Ovary (tissue), 9 donors: Measurements from ENCODE around the gene HBB. TPM values are rescaled to one million over a fixed set of nuclear protein-coding genes. Genes with fewer than 3 reads are reported as not detected.

Source experiments
- DNase-seq, 5 donors: peaks; one replicate each; pipeline ENCODE4 v3.0.0-alpha.2; 2019 to 2020
- H3K27ac ChIP-seq, 2 donors: fragments of 200-600 bp; one replicate each; pipeline versions ENCODE4 v1.5.1 to v1.8.0; 2019 to 2022
- H3K27me3 ChIP-seq: fragments of 200-600 bp; one replicate; pipeline ENCODE4 v1.8.0; 2022
- H3K36me3 ChIP-seq: fragments of 200-600 bp; sonication (generic); one replicate; pipeline ENCODE4 v1.5.1; 2019
- H3K4me1 ChIP-seq: one replicate; pipeline ENCODE4 v1.8.1; 2013; ENCODE audit warnings: mild to moderate bottlenecking, moderate library complexity; ENCODE audit not compliant: insufficient read depth
- H3K4me3 ChIP-seq: fragments of 200-600 bp; sonication (generic); one replicate; pipeline ENCODE4 v1.5.1; 2017
- H3K9me3 ChIP-seq, 2 donors: fragments of 200-600 bp in 1 of 2; sonication (generic) in 1 of 2; one replicate each; pipeline versions ENCODE4 v1.5.1 to v1.8.1; 2013 to 2019; ENCODE audit warnings: mild to moderate bottlenecking in 1 of 2, moderate library complexity in 1 of 2
- EP300 ChIP-seq: sonication (generic); formaldehyde crosslinking; IDR thresholded peaks from one replicate; pipeline ENCODE4 v1.6.1; 2017; ENCODE audit warnings: antibody characterized with exemption
- POLR2A ChIP-seq: fragments of 450-650 bp; IDR thresholded peaks from one replicate; pipeline ENCODE4 v1.6.1; 2017; ENCODE audit warnings: antibody characterized with exemption, mild to moderate bottlenecking, moderate library complexity
- WGBS, 3 donors: extraction: QIAGEN DNeasy Blood & Tissue Kit in 1 of 3; methylation state at CpG; one replicate each; pipeline versions ENCODE4 v1.1.5 to v1.1.7; 2013 to 2017; 5-methylcytosine and 5-hydroxymethylcytosine counted together
- intact Hi-C, 4 donors: fragments of 100-400 bp; cut with DNase I; formaldehyde crosslinking; loops; one replicate each; pipeline versions ENCODE4 v1.11.0 to v1.15.1; 2022 to 2023
- polyA plus RNA-seq, 2 donors: library from polyadenylated mRNA; stranded (reverse); fragments of 200-250 nt in 1 of 2; fragments of 350-450 nt in 1 of 2; fragmentation: Illumina TruSeq in 1 of 2; extraction: RNeasy Lipid Tissue Mini Kit (QIAGEN cat#74804) in 1 of 2; gene quantifications; one replicate each; pipeline ENCODE4 v1.2.3, GENCODE V29; 2013 to 2014
- total RNA-seq, 7 donors: library from RNA; depleted of rRNA in 2 of 7; stranded (reverse); fragments of >200 nt in 2 of 7; fragmentation: NEBNext Ultra II Directional in 3 of 7; extraction: Animal tissue kit (Norgen Biotek cat#: 25700) in 3 of 7; gene quantifications; one replicate each; pipeline versions ENCODE4 v1.1.0 to v1.2.4, GENCODE V29; 2016 to 2023
- TF ChIP-seq, protein P1 (sequence below), 3 donors: fragments of 450-650 bp in 2 of 3; fragments of 200-600 bp in 1 of 3; IDR thresholded peaks; one replicate each; pipeline versions ENCODE4 v1.5.1 to v1.8.0; 2016 to 2022; ENCODE audit warnings: antibody characterized with exemption in 3 of 3, mild to moderate bottlenecking in 1 of 3
- donor health status: DM: no; HTN: no; CAD: no; lungs with moderate emphysema.
- donor health status: DM: no; HTN: no; CAD: no.
- donor health status: Bipolar disorder and iron deficiency.
- donor health status: DM: yes; HTN: yes; CAD: no.
- donor health status: DM: no; HTN: no; CAD: no.
- donor health status: DM: yes; HTN: yes; CAD: no.

The HBB gene
- total and polyA plus RNA-seq, 9 donors = 9.1 to 393 (median 118) TPM

DNA sequence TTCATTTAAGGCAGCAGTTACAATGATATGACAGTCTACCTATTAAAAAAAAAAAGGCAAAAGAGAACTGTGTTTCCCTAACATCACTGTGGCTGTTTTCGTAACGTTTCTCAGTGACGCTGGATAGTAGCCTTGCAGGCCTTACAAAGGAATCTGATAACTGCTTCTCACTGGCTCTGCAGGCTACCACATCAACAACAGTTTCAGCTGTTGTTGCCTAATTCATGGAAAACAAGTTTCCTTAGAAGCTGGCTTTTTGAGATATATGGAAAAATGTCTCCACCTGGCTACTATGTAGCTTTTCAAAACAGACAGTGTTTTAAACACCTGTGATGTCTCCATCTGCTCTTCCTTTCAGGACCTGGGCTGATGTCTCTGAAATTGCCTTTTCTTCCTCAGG lies 30.1 kb downstream of the HBB start:
- DNase-seq = no peak
- H3K9me3 ChIP-seq = no peaks in the 10 kb centered on the region
- no peaks in the 10 kb centered on the region for H3K27me3 ChIP-seq
- H3K4me3 ChIP-seq = no peak overlapping the region
- H3K27ac ChIP-seq = no peak overlapping the region
- no peaks in the 10 kb centered on the region for H3K36me3 ChIP-seq
- TF ChIP-seq POLR2A (no peak), EP300 (no peak)
- TF ChIP-seq, protein P1, sequence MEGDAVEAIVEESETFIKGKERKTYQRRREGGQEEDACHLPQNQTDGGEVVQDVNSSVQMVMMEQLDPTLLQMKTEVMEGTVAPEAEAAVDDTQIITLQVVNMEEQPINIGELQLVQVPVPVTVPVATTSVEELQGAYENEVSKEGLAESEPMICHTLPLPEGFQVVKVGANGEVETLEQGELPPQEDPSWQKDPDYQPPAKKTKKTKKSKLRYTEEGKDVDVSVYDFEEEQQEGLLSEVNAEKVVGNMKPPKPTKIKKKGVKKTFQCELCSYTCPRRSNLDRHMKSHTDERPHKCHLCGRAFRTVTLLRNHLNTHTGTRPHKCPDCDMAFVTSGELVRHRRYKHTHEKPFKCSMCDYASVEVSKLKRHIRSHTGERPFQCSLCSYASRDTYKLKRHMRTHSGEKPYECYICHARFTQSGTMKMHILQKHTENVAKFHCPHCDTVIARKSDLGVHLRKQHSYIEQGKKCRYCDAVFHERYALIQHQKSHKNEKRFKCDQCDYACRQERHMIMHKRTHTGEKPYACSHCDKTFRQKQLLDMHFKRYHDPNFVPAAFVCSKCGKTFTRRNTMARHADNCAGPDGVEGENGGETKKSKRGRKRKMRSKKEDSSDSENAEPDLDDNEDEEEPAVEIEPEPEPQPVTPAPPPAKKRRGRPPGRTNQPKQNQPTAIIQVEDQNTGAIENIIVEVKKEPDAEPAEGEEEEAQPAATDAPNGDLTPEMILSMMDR (IDR thresholded peaks at IDR 0.05) = no peak
- intact Hi-C loops = no loop called here
- H3K4me1 ChIP-seq = no peaks in the 10 kb centered on the region
- WGBS, 3 donors = 44 to 52% (median 46%) methylated on average over 3 of the region's 3 CpGs

DNA sequence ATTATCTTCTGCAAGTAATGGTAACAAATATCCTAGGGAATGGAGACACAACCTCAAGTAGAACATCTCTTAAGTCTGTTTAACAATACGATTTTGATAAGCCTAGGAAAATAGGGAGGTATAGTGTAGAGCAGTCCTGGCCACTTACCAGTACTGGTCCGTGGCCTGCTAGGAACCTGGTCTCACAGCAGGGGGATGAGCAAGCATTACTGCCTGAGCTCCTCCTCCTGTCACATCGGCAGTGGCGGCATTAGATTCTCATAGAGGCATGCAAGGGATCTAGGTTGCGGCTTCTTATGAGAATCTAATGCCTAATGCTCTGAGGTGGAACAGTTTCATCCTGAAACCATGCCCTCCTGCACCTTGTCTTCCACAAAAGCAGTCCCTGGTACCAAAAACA lies 30.8 kb downstream of the HBB start:
- DNase-seq = no peak
- Histone ChIP-seq H3K4me1 (no peaks in the 10 kb centered on the region), H3K27ac (no peak overlapping the region), H3K9me3 (no peaks in the 10 kb centered on the region), H3K27me3 (no peaks in the 10 kb centered on the region), H3K36me3 (no peaks in the 10 kb centered on the region), H3K4me3 (no peak overlapping the region)
- intact Hi-C loops = no loop called here
- TF ChIP-seq POLR2A (no peak), EP300 (no peak)
- TF ChIP-seq, protein P1 (IDR thresholded peaks at IDR 0.05) = no peak
- WGBS, 3 donors = 81 to 84% (median 84%) methylated on average over 5 of the region's 5 CpGs

DNA sequence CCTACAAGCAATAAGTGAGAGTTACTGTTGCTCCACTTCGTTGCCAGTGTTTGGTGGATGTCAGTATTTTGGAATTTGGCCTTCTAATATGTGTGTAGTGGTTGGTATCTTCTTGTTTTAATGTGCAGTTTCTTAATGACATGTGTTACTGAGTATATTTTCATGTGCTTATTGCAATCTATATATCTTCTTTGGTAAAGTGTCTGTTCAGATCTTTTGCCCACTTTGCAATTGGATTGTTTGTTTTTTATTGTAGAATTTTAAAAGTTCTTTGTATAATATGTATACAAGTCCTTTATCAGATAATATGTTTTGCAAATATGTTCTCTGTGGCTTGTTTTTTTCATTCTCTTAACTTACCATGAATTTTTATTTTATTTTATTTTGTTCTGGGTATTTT lies 34.1 kb downstream of the HBB start:
- H3K27ac ChIP-seq = no peak overlapping the region
- intact Hi-C loops = no loop called here
- no peaks in the 10 kb centered on the region for H3K36me3 ChIP-seq
- no peak for DNase-seq
- TF ChIP-seq EP300 (no peak), POLR2A (no peak)
- TF ChIP-seq, protein P1 (IDR thresholded peaks at IDR 0.05) = no peak
- H3K4me1 ChIP-seq = no peaks in the 10 kb centered on the region
- no peak overlapping the region for H3K4me3 ChIP-seq
- 12 to 33% (median 15%) methylated on average over 1 of the region's 1 CpG for WGBS, 3 donors
- no peaks in the 10 kb centered on the region for H3K27me3 ChIP-seq
- no peaks in the 10 kb centered on the region for H3K9me3 ChIP-seq

DNA sequence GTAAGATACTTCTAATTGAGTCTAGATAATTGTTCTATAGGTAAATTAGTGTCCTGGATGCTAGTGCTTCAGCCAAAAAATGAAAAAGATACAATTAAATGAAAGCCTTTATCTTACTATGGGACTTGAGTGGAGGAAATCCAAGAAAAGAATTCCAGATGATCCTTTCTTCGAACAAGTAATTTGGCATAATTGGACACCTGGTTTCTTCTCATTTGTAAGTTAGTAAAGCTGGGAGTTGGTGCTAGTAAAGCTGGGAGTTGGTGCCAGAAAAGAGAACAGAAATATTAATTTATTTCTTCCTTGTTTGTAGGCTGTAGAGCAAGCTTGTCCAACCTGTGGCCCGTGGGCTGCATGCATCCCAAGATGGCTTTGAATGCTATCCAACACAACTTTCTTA lies 38.7 kb downstream of the HBB start:
- no peak overlapping the region for H3K4me3 ChIP-seq
- no peaks in the 10 kb centered on the region for H3K9me3 ChIP-seq
- intact Hi-C loops = no loop called here
- no peak for TF ChIP-seq EP300
- TF ChIP-seq, protein P1 (IDR thresholded peaks at IDR 0.05) = no peak
- no peak for TF ChIP-seq POLR2A
- WGBS, 3 donors = 12 to 21% (median 18%) methylated on average over 2 of the region's 2 CpGs
- DNase-seq = no peak
- no peaks in the 10 kb centered on the region for H3K27me3 ChIP-seq
- no peaks in the 10 kb centered on the region for H3K4me1 ChIP-seq
- H3K36me3 ChIP-seq = no peaks in the 10 kb centered on the region
- H3K27ac ChIP-seq = no peak overlapping the region
